Lower leg skin (tissue), 4 donors: ENCODE data around the gene CEP112. TPM values are rescaled to one million over a fixed set of nuclear protein-coding genes. Genes with fewer than 3 reads are reported as not detected.
A peak's percentile ranks its signal among the peaks of the same experiment; 100 is the strongest.

Experiments used
- DNase-seq, 2 donors: peaks; one replicate each; pipeline ENCODE4 v3.0.0-alpha.2; 2019; ENCODE audit warnings: low spot score in 2 of 2
- H3K4me3 ChIP-seq: fragments of 200-600 bp; sonication (generic); 2 replicates; pipeline ENCODE4 v1.5.1; 2017; ENCODE audit warnings: mild to moderate bottlenecking, low read depth; ENCODE audit not compliant: poor library complexity, severe bottlenecking
- POLR2A ChIP-seq, 2 donors: fragments of 450-650 bp; IDR thresholded peaks; one replicate each; pipeline ENCODE4 v1.6.1; 2016 to 2017; ENCODE audit warnings: antibody characterized with exemption in 2 of 2, mild to moderate bottlenecking in 1 of 2, moderate library complexity in 1 of 2
- WGBS, 2 donors: methylation state at CpG; one replicate each; pipeline ENCODE4 v1.1.5; 2018; 5-methylcytosine and 5-hydroxymethylcytosine counted together
- intact Hi-C: fragments of 100-400 bp; cut with DNase I; formaldehyde crosslinking; loops from one replicate; pipeline ENCODE4 v1.15.0; 2023; ENCODE audit warnings: low total_unique reads
- total RNA-seq, 4 donors: library from RNA; depleted of rRNA; stranded (reverse); fragments of >200 nt; gene quantifications; one replicate each; pipeline ENCODE4 v1.1.0, GENCODE V29; 2016
- TF ChIP-seq, protein P1 (sequence below), 3 donors: fragments of 450-650 bp; IDR thresholded peaks; one replicate each; pipeline ENCODE4 v1.5.1; 2016; ENCODE audit warnings: antibody characterized with exemption in 3 of 3, mild to moderate bottlenecking in 3 of 3, moderate library complexity in 2 of 3

CEP112 gene
- total RNA-seq, 4 donors from 2014 or later, result 1.6 to 7.6 (median 3.6) TPM

GRCh38 chr17:65633146-65633881 lies 558.6 kb downstream of the CEP112 start:
- intact Hi-C loops, result no loop called here
- 77 to 79% methylated on average over 8 of the region's 8 CpGs for WGBS, 2 donors
- H3K4me3 ChIP-seq, result no peak overlapping the region

GRCh38 chr17:65630502-65630901 lies 561.4 kb downstream of the CEP112 start:
- no peak overlapping the region for H3K4me3 ChIP-seq
- peak in 1 of 2 donors; percentile 78 for DNase-seq
- intact Hi-C loops, result no loop called here
- TF ChIP-seq, protein P1, sequence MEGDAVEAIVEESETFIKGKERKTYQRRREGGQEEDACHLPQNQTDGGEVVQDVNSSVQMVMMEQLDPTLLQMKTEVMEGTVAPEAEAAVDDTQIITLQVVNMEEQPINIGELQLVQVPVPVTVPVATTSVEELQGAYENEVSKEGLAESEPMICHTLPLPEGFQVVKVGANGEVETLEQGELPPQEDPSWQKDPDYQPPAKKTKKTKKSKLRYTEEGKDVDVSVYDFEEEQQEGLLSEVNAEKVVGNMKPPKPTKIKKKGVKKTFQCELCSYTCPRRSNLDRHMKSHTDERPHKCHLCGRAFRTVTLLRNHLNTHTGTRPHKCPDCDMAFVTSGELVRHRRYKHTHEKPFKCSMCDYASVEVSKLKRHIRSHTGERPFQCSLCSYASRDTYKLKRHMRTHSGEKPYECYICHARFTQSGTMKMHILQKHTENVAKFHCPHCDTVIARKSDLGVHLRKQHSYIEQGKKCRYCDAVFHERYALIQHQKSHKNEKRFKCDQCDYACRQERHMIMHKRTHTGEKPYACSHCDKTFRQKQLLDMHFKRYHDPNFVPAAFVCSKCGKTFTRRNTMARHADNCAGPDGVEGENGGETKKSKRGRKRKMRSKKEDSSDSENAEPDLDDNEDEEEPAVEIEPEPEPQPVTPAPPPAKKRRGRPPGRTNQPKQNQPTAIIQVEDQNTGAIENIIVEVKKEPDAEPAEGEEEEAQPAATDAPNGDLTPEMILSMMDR (IDR thresholded peaks at IDR 0.05), result no peak
- no peak for TF ChIP-seq POLR2A (IDR thresholded peaks at IDR 0.05)
- WGBS, 2 donors, result 96 to 100% methylated on average over 2 of the region's 2 CpGs

More at GRCh38 chr17:65633146-65633881, 558.6 kb downstream of the CEP112 start:
- TF ChIP-seq, protein P1 (IDR thresholded peaks at IDR 0.05), result no peak
- no peak for TF ChIP-seq POLR2A (IDR thresholded peaks at IDR 0.05)
- DNase-seq, result no peak

GRCh38 chr17:65629234-65629690 lies 562.7 kb downstream of the CEP112 start:
- 73 to 79% methylated on average over 5 of the region's 5 CpGs for WGBS, 2 donors
- intact Hi-C loops, result no loop called here
- TF ChIP-seq, protein P1 (IDR thresholded peaks at IDR 0.05), result no peak
- no peak overlapping the region for H3K4me3 ChIP-seq
- DNase-seq, result peak in 1 of 2 donors; percentile 70

- H3K4me3 ChIP-seq, result no peak overlapping the region
- TF ChIP-seq, protein P1 (IDR thresholded peaks at IDR 0.05), result no peak
- no peak for TF ChIP-seq POLR2A (IDR thresholded peaks at IDR 0.05)
- intact Hi-C loops, result no loop called here
- WGBS, 2 donors, result 61 to 65% methylated on average over 8 of the region's 8 CpGs
- DNase-seq, result no peak
Measured at GRCh38 chr17:65628644-65629036, 563.3 kb downstream of the CEP112 start.

- TF ChIP-seq, protein P1 (IDR thresholded peaks at IDR 0.05), result no peak
- no peak for TF ChIP-seq POLR2A (IDR thresholded peaks at IDR 0.05)
- intact Hi-C loops, result no loop called here
- H3K4me3 ChIP-seq, result no peak overlapping the region
- peak in 1 of 2 donors; percentile 60 for DNase-seq
- WGBS, 2 donors, result 48 to 52% methylated on average over 17 of the region's 17 CpGs
Measured at GRCh38 chr17:65627891-65628643, 563.9 kb downstream of the CEP112 start.
